Right cardiac atrium (tissue), 5 donors: Measurements from ENCODE around the gene HMGB1. TPM values are rescaled to one million over a fixed set of nuclear protein-coding genes. Genes with fewer than 3 reads are reported as not detected.
A peak's percentile ranks its signal among the peaks of the same experiment; 100 is the strongest.

Experiments
- ATAC-seq, 2 donors: fragments of 200-7000 bp; cut with Tn5 transposase; one replicate each; pipeline versions ENCODE4 v1.8.0 to v1.9.1; 2020; ENCODE audit warnings: moderate library complexity in 2 of 2, mild to moderate bottlenecking in 1 of 2
- DNase-seq, 3 donors: peaks; one replicate each; pipeline ENCODE4 v3.0.0-alpha.2; 2020
- H3K27ac ChIP-seq: one replicate; pipeline ENCODE4 v1.5.1; 2013; ENCODE audit warnings: mild to moderate bottlenecking, low read length, control low read depth, moderate library complexity
- H3K27me3 ChIP-seq: one replicate; pipeline ENCODE4 v1.6.1; 2013; ENCODE audit not compliant: control insufficient read depth, insufficient read depth
- H3K4me1 ChIP-seq: one replicate; pipeline ENCODE4 v1.6.1; 2013; ENCODE audit warnings: low read length; ENCODE audit not compliant: control insufficient read depth, insufficient read depth
- H3K4me3 ChIP-seq: one replicate; pipeline ENCODE4 v1.5.1; 2013; ENCODE audit warnings: low read length, control low read depth
- H3K9me3 ChIP-seq: one replicate; pipeline ENCODE4 v1.6.1; 2013; ENCODE audit warnings: low read length; ENCODE audit not compliant: control insufficient read depth
- WGBS: extraction: QIAGEN DNeasy Blood & Tissue Kit; methylation state at CpG from one replicate; pipeline ENCODE4 v1.1.7; 2013; 5-methylcytosine and 5-hydroxymethylcytosine counted together
- intact Hi-C, 4 donors: fragments of 100-400 bp; cut with DNase I; formaldehyde crosslinking; loops; one replicate each; pipeline versions ENCODE4 v1.11.0 to v1.14.0; 2022 to 2023
- long read RNA-seq, 4 donors: library from polyadenylated mRNA; unstranded; transcript quantifications; one replicate each; pipeline ENCODE4 v2.0.0, GENCODE V29; 2020 to 2021
- polyA plus RNA-seq: library from polyadenylated mRNA; stranded (reverse); fragments of 200-250 nt; gene quantifications from one replicate; pipeline ENCODE4 v1.2.3, GENCODE V29; 2013
- total RNA-seq, 4 donors: library from RNA; stranded (reverse); fragmentation: NEBNext Ultra II Directional; extraction: Animal tissue kit (Norgen Biotek cat#: 25700); gene quantifications; one replicate each; pipeline ENCODE4 v1.2.1, GENCODE V29; 2021
- donor health status: healthy with polysubstance abuse.
- donor health status: DM: no; HTN: yes; CAD: no.
- donor health status: DM: no; HTN: no; CAD: no.
- donor health status: DM: no; HTN: yes; CAD: no; lungs with severe emphysema.
- donor health status: DM: yes; HTN: yes; CAD: no.

HMGB1 gene
- 100 to 1,000 TPM; 185 to 198 (median 192) TPM for total RNA-seq
- polyA plus RNA-seq: 259 TPM
- long read RNA-seq, donor 1, full-length matches to known transcripts: 222 of 278 reads
- long read RNA-seq, donor 1, partial matches to known transcripts: 28 of 278 reads
- long read RNA-seq, donor 1, other reads (novel, unspliced or antisense): 28 of 278 reads
- long read RNA-seq, donor 2, full-length matches to known transcripts: 111 of 143 reads
- long read RNA-seq, donor 2, partial matches to known transcripts: 17 of 143 reads
- long read RNA-seq, donor 2, other reads (novel, unspliced or antisense): 15 of 143 reads
- long read RNA-seq, donor 3, full-length matches to known transcripts: 106 of 151 reads
- long read RNA-seq, donor 3, partial matches to known transcripts: 13 of 151 reads
- long read RNA-seq, donor 3, other reads (novel, unspliced or antisense): 32 of 151 reads
- long read RNA-seq, donor 4, full-length matches to known transcripts: 112 of 141 reads
- long read RNA-seq, donor 4, partial matches to known transcripts: 11 of 141 reads
- long read RNA-seq, donor 4, other reads (novel, unspliced or antisense): 18 of 141 reads

DNA sequence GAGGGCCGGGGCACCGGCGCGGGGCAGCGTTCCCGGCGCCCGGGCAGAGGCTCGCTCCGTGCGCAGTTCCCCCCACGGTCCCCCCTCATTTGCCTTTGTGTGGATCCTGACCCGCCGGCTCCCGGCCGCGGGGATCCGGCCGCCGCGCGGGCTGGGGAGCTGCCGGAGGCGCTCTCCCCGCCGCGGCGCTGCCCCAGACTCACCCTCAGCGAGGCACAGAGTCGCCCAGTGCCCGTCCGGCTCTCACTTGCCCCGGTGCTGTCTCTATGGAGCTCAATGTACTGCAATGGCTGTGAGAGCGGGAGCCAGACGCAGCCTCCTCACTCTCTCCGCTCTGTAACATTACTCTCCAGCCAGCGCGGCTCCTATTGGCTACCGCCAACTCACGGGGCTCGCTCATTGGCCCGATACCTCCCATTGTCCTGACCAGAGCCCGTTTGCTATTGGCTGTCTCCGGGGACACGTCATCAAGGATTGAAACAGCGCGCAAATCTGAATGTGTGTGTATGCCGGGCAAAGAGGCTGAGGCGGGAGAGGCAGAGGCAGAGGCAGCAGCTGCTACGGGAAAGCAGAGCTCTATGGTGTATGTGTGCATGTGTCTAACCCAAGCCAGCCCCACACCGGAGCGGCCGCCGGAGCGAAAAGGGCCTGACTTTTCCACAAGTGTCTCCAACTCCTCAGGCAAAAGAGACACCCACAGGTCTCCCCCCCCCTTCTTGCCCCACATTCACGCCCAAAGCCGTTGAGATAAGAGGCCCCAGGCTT lies at the start of gene HMGB1:
Gene HMGB1, minus strand, starts transcription at position 344 of the 765 bp plus-strand sequence. CDS start 2,256 bp downstream, outside the sequence.
- Histone ChIP-seq H3K27me3 (no peaks in the 10 kb centered on the region), H3K27ac (peak within 1 kb of the TSS; percentile 99), H3K9me3 (no peaks in the 10 kb centered on the region), H3K4me1 (no peaks in the 10 kb centered on the region), H3K4me3 (peak within 1 kb of the TSS; percentile 99)
- ATAC-seq (peak; percentile 98 to 99), DNase-seq (peak; percentile 98 to 99 (median 98))
- intact Hi-C loops: loop anchor here in 2 of 4 donors (10.0 kb wide), 2 partner anchors 61 to 149 kb away; partner anchors contain the start of gene USPL1 (in 2 of the 2)
- WGBS: under 1% methylated on average over 57 of the region's 57 CpGs

- H3K27ac ChIP-seq: no peak overlapping the region
- H3K27me3 ChIP-seq: no peaks in the 10 kb centered on the region
- no peaks in the 10 kb centered on the region for H3K9me3 ChIP-seq
- no peaks in the 10 kb centered on the region for H3K4me1 ChIP-seq
- 78% methylated on average over 4 of the region's 4 CpGs for WGBS
- DNase-seq (no peak), ATAC-seq (no peak)
- no peak overlapping the region for H3K4me3 ChIP-seq
- intact Hi-C loops: no loop called here
Observed at GRCh38 chr13:30510811-30511371, 45.2 kb upstream of the HMGB1 start.

- intact Hi-C loops: no loop called here
- H3K27me3 ChIP-seq: no peaks in the 10 kb centered on the region
- ATAC-seq: no peak
- WGBS: 91% methylated on average over 4 of the region's 4 CpGs
- H3K4me3 ChIP-seq: no peak overlapping the region
- no peaks in the 10 kb centered on the region for H3K4me1 ChIP-seq
- no peaks in the 10 kb centered on the region for H3K9me3 ChIP-seq
- DNase-seq: no peak
- no peak overlapping the region for H3K27ac ChIP-seq
Observed at GRCh38 chr13:30510091-30510490, 44.4 kb upstream of the HMGB1 start.

DNA sequence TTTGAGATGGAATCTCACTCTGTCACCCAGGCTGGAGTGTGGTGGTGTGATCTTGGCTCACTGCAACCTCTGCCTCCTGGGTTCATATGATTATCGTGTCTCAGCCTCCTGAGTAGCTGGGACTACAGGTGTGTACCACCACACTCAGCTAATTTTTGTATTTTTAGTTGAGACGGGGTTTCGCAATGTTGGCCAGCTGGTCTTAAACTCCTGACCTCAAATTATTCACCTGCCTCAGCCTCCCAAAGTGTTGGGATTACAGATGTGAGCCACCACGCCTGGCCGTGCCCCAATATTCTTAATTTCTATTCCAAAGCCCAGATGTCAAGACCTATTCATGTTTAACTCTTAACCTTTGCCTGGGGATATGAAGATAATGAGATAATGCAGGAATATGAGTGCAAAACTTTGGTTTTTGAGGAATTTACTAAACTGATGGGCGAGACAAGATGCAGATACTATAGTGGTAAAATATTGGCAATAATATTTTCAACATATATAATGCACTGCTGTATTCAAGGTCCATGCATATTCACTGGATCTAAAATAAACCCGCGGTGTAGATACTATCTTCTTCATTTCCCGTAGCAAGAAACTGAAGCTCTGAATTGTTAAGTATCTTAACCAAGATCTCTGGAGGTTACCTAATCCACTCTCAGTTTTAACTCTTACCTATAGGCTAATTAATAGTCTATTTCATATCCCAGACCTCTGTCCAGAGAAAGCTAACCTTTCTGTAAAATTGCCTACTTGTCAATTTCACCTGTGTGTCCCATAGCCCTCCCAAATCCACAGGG lies 43.7 kb upstream of the HMGB1 start:
- no peak overlapping the region for H3K4me3 ChIP-seq
- intact Hi-C loops: no loop called here
- H3K9me3 ChIP-seq: no peaks in the 10 kb centered on the region
- no peaks in the 10 kb centered on the region for H3K4me1 ChIP-seq
- DNase-seq (no peak), ATAC-seq (no peak)
- H3K27me3 ChIP-seq: no peaks in the 10 kb centered on the region
- H3K27ac ChIP-seq: no peak overlapping the region
- 91% methylated on average over 9 of the region's 9 CpGs for WGBS

GRCh38 chr13:30504081-30504480 lies 38.3 kb upstream of the HMGB1 start:
- WGBS: 67% methylated on average over 1 of the region's 1 CpG
- no peak for ATAC-seq
- intact Hi-C loops: no loop called here

GRCh38 chr13:30502237-30502636 lies 36.5 kb upstream of the HMGB1 start:
- no peaks in the 10 kb centered on the region for H3K4me1 ChIP-seq
- no peaks in the 10 kb centered on the region for H3K9me3 ChIP-seq
- H3K27ac ChIP-seq: no peak overlapping the region
- H3K4me3 ChIP-seq: no peak overlapping the region
- 88% methylated on average over 2 of the region's 2 CpGs for WGBS
- H3K27me3 ChIP-seq: no peaks in the 10 kb centered on the region
- DNase-seq: no peak
- intact Hi-C loops: no loop called here
- ATAC-seq: no peak

More at GRCh38 chr13:30504081-30504480, 38.3 kb upstream of the HMGB1 start:
- no peak overlapping the region for H3K27ac ChIP-seq
- no peak for DNase-seq
- no peaks in the 10 kb centered on the region for H3K4me1 ChIP-seq
- no peak overlapping the region for H3K4me3 ChIP-seq
- no peaks in the 10 kb centered on the region for H3K27me3 ChIP-seq
- H3K9me3 ChIP-seq: no peaks in the 10 kb centered on the region

DNA sequence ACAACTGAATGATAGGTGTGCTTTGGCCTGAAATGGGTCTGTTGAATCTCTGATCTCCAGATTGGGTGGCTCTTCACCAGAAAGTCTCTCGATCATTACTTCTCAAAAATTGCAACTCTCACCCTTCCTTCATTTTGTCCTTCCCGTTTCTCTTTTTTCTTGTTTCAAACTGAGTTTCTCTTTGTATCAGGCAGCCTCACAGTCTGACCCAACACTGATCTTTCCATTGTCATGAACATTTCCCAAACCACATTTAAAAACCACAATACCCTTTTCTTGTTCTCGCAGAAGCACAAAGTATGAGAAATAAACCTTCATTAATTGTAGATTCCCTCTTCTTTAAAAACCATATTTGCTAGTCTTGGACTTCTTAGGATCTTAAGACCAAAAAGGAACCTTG lies 33.6 kb upstream of the HMGB1 start:
- H3K4me1 ChIP-seq: no peaks in the 10 kb centered on the region
- no peak for DNase-seq
- no peaks in the 10 kb centered on the region for H3K9me3 ChIP-seq
- no peak overlapping the region for H3K4me3 ChIP-seq
- no peak for ATAC-seq
- no peak overlapping the region for H3K27ac ChIP-seq
- intact Hi-C loops: no loop called here
- whole genome bisulfite sequencing: 93% methylated on average over 3 of the region's 3 CpGs
- H3K27me3 ChIP-seq: no peaks in the 10 kb centered on the region

DNA sequence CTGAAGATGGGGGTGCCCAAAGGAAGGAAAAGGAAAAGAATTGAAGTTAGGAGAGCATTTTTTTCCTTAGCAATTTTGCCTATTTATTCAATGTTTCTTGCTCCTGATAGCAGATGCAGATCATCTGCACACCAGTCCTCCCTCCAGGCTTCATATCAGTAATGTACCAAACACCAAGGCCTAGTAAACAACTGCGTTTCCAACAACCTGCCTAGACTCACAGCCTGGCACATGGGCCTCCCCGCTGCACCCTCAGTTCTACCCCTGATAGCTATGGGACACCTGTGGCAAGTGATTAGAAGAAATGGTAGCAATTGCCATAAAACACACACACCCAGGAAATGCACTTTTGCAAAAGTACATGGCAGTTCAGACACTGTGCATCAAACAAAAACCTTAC lies 30.4 kb upstream of the HMGB1 start:
- DNase-seq (no peak), ATAC-seq (no peak)
- intact Hi-C loops: no loop called here
- no peaks in the 10 kb centered on the region for H3K9me3 ChIP-seq
- no peak overlapping the region for H3K27ac ChIP-seq
- no peaks in the 10 kb centered on the region for H3K27me3 ChIP-seq
- 97% methylated on average over 2 of the region's 2 CpGs for WGBS
- H3K4me1 ChIP-seq: no peaks in the 10 kb centered on the region
- no peak overlapping the region for H3K4me3 ChIP-seq

DNA sequence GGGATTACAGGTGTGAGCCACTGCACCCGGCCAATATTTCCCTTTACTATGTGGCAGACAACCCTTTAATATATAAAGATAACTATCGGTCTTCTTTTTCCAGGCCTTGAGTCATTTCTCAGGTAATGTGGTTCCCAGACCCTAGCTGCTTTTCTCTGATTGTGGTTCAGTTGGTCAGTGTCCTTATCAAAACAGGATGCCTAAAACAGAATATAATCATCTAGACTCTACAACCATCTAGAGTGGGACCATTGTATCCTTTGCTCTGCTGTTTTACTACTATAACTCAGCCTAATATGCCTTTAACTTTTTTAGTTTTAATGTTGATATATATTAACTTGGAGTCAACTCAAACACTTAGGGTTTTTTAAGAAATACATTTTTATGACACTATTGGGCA lies 30.0 kb upstream of the HMGB1 start:
- no peaks in the 10 kb centered on the region for H3K4me1 ChIP-seq
- H3K27ac ChIP-seq: no peak overlapping the region
- DNase-seq: no peak
- intact Hi-C loops: no loop called here
- no peaks in the 10 kb centered on the region for H3K27me3 ChIP-seq
- H3K4me3 ChIP-seq: no peak overlapping the region
- H3K9me3 ChIP-seq: no peaks in the 10 kb centered on the region
- ATAC-seq: no peak
- WGBS: 93% methylated on average over 2 of the region's 2 CpGs

DNA sequence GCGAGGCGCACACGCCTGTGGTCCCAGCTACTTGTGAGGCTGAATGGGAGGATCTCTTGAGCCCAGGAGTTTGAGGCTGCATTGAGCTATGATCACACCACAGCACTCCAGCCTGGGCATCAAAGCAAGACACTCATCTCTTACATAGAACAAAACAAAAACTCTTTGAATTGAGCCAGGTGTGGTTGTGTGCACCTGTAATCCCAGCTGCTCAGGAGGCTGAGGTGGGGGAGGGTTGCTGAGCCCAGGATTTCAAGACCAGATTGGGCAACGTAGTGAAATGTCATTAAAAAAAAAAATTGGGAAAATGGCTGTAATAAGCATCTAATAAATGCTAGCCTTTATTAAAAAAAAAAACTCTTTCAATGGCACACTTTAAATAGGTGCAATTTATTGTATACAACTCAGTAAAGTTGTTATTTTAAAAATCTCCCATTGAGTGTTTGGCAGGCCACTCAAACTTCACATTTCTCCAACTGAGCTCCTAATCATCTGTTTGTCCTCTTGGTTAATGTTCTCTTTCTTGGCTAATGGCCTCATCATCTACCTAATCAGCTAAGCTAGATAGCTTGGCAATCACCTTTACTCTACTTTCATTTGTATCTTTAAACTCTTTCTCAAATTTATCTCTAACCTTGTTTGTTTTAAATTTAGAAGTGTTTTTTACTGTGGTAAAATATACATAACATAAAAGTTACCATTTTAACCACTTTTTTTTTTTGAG lies 28.1 kb upstream of the HMGB1 start:
- no peak for ATAC-seq
- no peak overlapping the region for H3K4me3 ChIP-seq
- WGBS: 91% methylated on average over 4 of the region's 4 CpGs

More for the DNA sequence above, 28.1 kb upstream of the HMGB1 start:
- DNase-seq: no peak
- Histone ChIP-seq H3K27ac (no peak overlapping the region), H3K4me1 (no peaks in the 10 kb centered on the region), H3K9me3 (no peaks in the 10 kb centered on the region), H3K27me3 (no peaks in the 10 kb centered on the region)
- intact Hi-C loops: no loop called here
